ENCODE data around the gene EFNA5. TPM values are rescaled to one million over a fixed set of nuclear protein-coding genes. Genes with fewer than 3 reads are reported as not detected.
A peak's percentile ranks its signal among the peaks of the same experiment; 100 is the strongest.

EFNA5 gene
- total and polyA plus RNA-seq, 2 of the 8 experiments (the other 6 are each of a cell fraction or from before 2014, with no cell fraction given), result 9.6 to 21.8 TPM

- H4K8ac ChIP-seq (ENCODE audit: extremely low read depth, insufficient read depth, low read length), result no peak overlapping the region; the same call in 1 of the 2 replicates
- CTCF ChIA-PET (ENCODE audit: partially characterized antibody), result interaction anchor here (0.6 to 1.0 kb wide), 4 partner anchors 63 to 564 kb away, joined by 3 to 4 read pairs (median 3); no protein-coding TSS in a partner anchor
- POLR2A ChIA-PET (ENCODE audit: partially characterized antibody), result interaction anchor here (0.7 to 1.5 kb wide), 4 partner anchors 10 to 107 kb away, joined by 3 read pairs; no protein-coding TSS in a partner anchor
- DNase-seq (ENCODE audit: low read depth in 1 of 2, low spot score in 2 of 2) (peak in 1 of 2 experiments; percentile 73), FAIRE-seq (no peak)
- 2% methylated on average over 58 of the region's 60 CpGs; no CpG with 5 or more reads in 1 of the 2 experiments for WGBS, 2 experiments (ENCODE audit: extremely low coverage in 1 of 2, insufficient coverage in 1 of 2, insufficient read length in 1 of 2, insufficient replicate concordance in 2 of 2, low coverage in 1 of 2, low lambda C conversion rate in 2 of 2, missing lambda C conversion rate in 1 of 2)
- peak overlapping the region; percentile 61 for H2BK120ac ChIP-seq (replicated peaks; ENCODE audit: low read depth, low read length)
- H3K27ac ChIP-seq (ENCODE audit: low read depth, low read length), result no peak overlapping the region
- peaks cover 0 to 42% of the 10 kb centered on the region in 2 experiments; a peak in 3 of 4 replicates for H3K79me2 ChIP-seq (ENCODE audit: control insufficient read depth in 1 of 2, insufficient read depth in 2 of 2, low read length in 2 of 2)
- H3K9me3 ChIP-seq (ENCODE audit: insufficient read depth in 2 of 2, low read depth in 1 of 2, low read length in 1 of 2), result no peaks in the 10 kb centered on the region
- H3K36me3 ChIP-seq (ENCODE audit: control insufficient read depth in 2 of 4, insufficient read depth in 4 of 4, low read length in 3 of 4), result no peaks in the 10 kb centered on the region
- no peaks in the 10 kb centered on the region for H4K20me1 ChIP-seq (replicated peaks in 1 of 2; ENCODE audit: control insufficient read depth in 1 of 2, insufficient read depth in 2 of 2, low read length in 2 of 2)
- H2BK15ac ChIP-seq (ENCODE audit: low read length), result peak overlapping the region; percentile 29; the same call in 1 of the 2 replicates
- H4K91ac ChIP-seq (replicated peaks; ENCODE audit: insufficient read length, low read length), result peak overlapping the region; percentile 55
- H2BK20ac ChIP-seq (ENCODE audit: low read length), result no peak overlapping the region
- no peak overlapping the region for H3K14ac ChIP-seq (ENCODE audit: insufficient read length)
- H3K9ac ChIP-seq (replicated peaks in 1 of 4; ENCODE audit: extremely low read depth in 1 of 4, low read depth in 3 of 4, low read length in 3 of 4), result peak overlapping the region; percentile 38 to 67 (median 47); a peak in 6 of 7 replicates
- peaks cover 1 to 3% (median 2%) of the 10 kb centered on the region in 4 experiments; a peak in 4 of 7 replicates for H3K4me1 ChIP-seq (replicated peaks in 1 of 4; ENCODE audit: control insufficient read depth in 3 of 4, insufficient read depth in 4 of 4, low read length in 3 of 4)
- H3K4me2 ChIP-seq (ENCODE audit: insufficient read depth in 1 of 2, low read depth in 2 of 2, low read length in 2 of 2), result peak overlapping the region; percentile 97 to 98
- peak overlapping the region; percentile 60; the same call in 1 of the 2 replicates for H2BK5ac ChIP-seq (ENCODE audit: low read depth, low read length)
- H3K4ac ChIP-seq (replicated peaks; ENCODE audit: insufficient read length, low read depth, low read length), result peak overlapping the region; percentile 70
- no peak overlapping the region; the same call in 1 of the 2 replicates for H2BK12ac ChIP-seq (ENCODE audit: low read depth, low read length)
- H4K5ac ChIP-seq (ENCODE audit: insufficient read length, low read depth, low read length), result no peak overlapping the region
- H3K56ac ChIP-seq (replicated peaks; ENCODE audit: insufficient read length, low read depth, low read length), result peak overlapping the region; percentile 72
- peak overlapping the region; percentile 15; the same call in 1 of the 2 replicates for H3K18ac ChIP-seq (ENCODE audit: extremely low read depth, low read length)
- peaks cover 0 to 14% (median 5%) of the 10 kb centered on the region in 4 experiments; a peak in 4 of 7 replicates for H3K27me3 ChIP-seq (replicated peaks in 1 of 4; ENCODE audit: control insufficient read depth in 3 of 4, extremely low read depth in 1 of 4, insufficient read depth in 3 of 4, low read length in 3 of 4)
- H2AK5ac ChIP-seq (ENCODE audit: low read depth, low read length), result no peak overlapping the region
- H2AFZ ChIP-seq (ENCODE audit: low read length), result peak overlapping the region; percentile 43; the same call in 1 of the 2 replicates
- H3K79me1 ChIP-seq (ENCODE audit: low read depth, low read length), result no peaks in the 10 kb centered on the region
- H3K23ac ChIP-seq (ENCODE audit: insufficient read length), result no peak overlapping the region
- peak overlapping the region; percentile 77 to 93 (median 86) for H3K4me3 ChIP-seq (ENCODE audit: extremely low read depth in 1 of 4, insufficient read depth in 2 of 4, low read depth in 3 of 4, low read length in 4 of 4)
- H3K23me2 ChIP-seq (ENCODE audit: low read depth, low read length), result peaks cover 31% of the 10 kb centered on the region
- no peak for TF ChIP-seq RFX5 (IDR thresholded peaks at IDR 0.05; ENCODE audit: borderline replicate concordance, low read depth, low read length)
- TF ChIP-seq EP300 (IDR thresholded peaks at IDR 0.05; ENCODE audit: borderline replicate concordance in 1 of 2, low read depth in 2 of 2, low read length in 2 of 2), result no peak
- TF ChIP-seq ZNF274 (IDR thresholded peaks at IDR 0.05; ENCODE audit: borderline replicate concordance, extremely low read depth, low read length), result no peak
- no peak for TF ChIP-seq BCL11A (IDR thresholded peaks at IDR 0.05; ENCODE audit: low read depth in 2 of 2, low read length in 2 of 2)
- no peak for TF ChIP-seq E2F6 (IDR thresholded peaks at IDR 0.05)
- TF ChIP-seq KDM4A (IDR thresholded peaks at IDR 0.05; ENCODE audit: low read depth, low read length, severe bottlenecking), result peak; percentile 27
- TF ChIP-seq JUND (IDR thresholded peaks at IDR 0.05; ENCODE audit: low read length), result peak; percentile 22; the same call in 1 of the 2 replicates
- no peak for TF ChIP-seq TCF12 (IDR thresholded peaks at IDR 0.05; ENCODE audit: low read depth, low read length)
- no peak for TF ChIP-seq CTBP2 (IDR thresholded peaks at IDR 0.05; ENCODE audit: borderline replicate concordance, insufficient read depth, insufficient read length, low read length)
Observed at GRCh38 chr5:107669096-107670031, 1.4 kb downstream of the EFNA5 start.

All from H1 (cell line).